Prostate gland (tissue), 2 donors: ENCODE measurements around the gene RALGPS2.

Experiments used
- POLR2A ChIP-seq: fragments of 450-650 bp; IDR thresholded peaks from one replicate; pipeline ENCODE4 v1.6.1; 2016; ENCODE audit warnings: antibody characterized with exemption, mild to moderate bottlenecking
- POLR2AphosphoS5 ChIP-seq: sonication (generic); formaldehyde crosslinking; IDR thresholded peaks from one replicate; pipeline ENCODE4 v1.6.1; 2017; ENCODE audit warnings: antibody characterized with exemption
- TF ChIP-seq, protein P1 (sequence below), 4 experiments: fragments of 200-600 bp in 2 of 4; fragments of 450-650 bp in 2 of 4; sonication (generic) in 2 of 4; IDR thresholded peaks; 1 replicate in 3 of 4; 2 replicates in 1 of 4; pipeline ENCODE4 v1.5.1; 2016 to 2019; ENCODE audit warnings: antibody characterized with exemption in 4 of 4, mild to moderate bottlenecking in 2 of 4, moderate library complexity in 2 of 4

DNA sequence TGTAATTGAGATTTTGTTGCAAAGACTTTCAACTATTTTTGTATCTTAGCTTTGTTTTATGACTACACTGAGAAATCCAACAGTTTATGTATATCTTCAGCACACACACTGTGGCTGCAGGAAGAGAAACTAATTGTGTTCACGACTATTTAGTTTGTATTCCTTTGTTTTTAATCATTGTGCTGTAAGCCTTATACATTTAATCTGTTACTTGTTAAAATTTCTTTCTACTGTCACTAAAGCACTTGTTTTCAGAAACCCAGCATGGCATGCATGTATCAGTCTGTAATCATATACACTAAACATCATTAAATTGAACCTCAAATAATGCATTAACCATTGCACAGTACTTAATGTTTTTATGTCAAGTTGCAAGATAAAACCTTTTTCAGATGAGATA, 145.2 kb downstream of the RALGPS2 start:
- TF ChIP-seq, protein P1, sequence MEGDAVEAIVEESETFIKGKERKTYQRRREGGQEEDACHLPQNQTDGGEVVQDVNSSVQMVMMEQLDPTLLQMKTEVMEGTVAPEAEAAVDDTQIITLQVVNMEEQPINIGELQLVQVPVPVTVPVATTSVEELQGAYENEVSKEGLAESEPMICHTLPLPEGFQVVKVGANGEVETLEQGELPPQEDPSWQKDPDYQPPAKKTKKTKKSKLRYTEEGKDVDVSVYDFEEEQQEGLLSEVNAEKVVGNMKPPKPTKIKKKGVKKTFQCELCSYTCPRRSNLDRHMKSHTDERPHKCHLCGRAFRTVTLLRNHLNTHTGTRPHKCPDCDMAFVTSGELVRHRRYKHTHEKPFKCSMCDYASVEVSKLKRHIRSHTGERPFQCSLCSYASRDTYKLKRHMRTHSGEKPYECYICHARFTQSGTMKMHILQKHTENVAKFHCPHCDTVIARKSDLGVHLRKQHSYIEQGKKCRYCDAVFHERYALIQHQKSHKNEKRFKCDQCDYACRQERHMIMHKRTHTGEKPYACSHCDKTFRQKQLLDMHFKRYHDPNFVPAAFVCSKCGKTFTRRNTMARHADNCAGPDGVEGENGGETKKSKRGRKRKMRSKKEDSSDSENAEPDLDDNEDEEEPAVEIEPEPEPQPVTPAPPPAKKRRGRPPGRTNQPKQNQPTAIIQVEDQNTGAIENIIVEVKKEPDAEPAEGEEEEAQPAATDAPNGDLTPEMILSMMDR (IDR thresholded peaks at IDR 0.05): no peak
- TF ChIP-seq POLR2AphosphoS5: no peak
- TF ChIP-seq POLR2A: no peak
